CD14-positive monocyte (primary cell): ENCODE measurements around the gene ASB1. TPM values are rescaled to one million over a fixed set of nuclear protein-coding genes. Genes with fewer than 3 reads are reported as not detected.

ENCODE experiments used
- DNase-seq, 3 donors: peaks; one replicate each; pipeline ENCODE4 v3.0.0-alpha.2; 2011 to 2022
- H2AFZ ChIP-seq: 2 replicates; pipeline ENCODE4 v1.6.0; 2012; ENCODE audit warnings: mild to moderate bottlenecking, low read depth, low read length, inconsistent platforms; ENCODE audit not compliant: insufficient read depth, poor library complexity, severe bottlenecking
- H3K27ac ChIP-seq, 2 donors: 1 replicate in 1 of 2; 2 replicates in 1 of 2; pipeline ENCODE4 v1.5.1; 2012 to 2013; ENCODE audit warnings: low read length in 2 of 2, control low read depth in 1 of 2, inconsistent platforms in 1 of 2, low read depth in 1 of 2, mild to moderate bottlenecking in 1 of 2
- H3K27me3 ChIP-seq, 2 donors: one replicate each; pipeline versions ENCODE4 v1.6.0 to v1.6.1; 2011 to 2013; ENCODE audit warnings: low read length in 2 of 2; ENCODE audit not compliant: control insufficient read depth in 2 of 2, insufficient read depth in 2 of 2
- H3K36me3 ChIP-seq, 2 donors: replicated peaks in 1 of 2; 1 replicate in 1 of 2; 2 replicates in 1 of 2; pipeline versions ENCODE4 v1.5.1 to v1.6.1; 2012 to 2013; ENCODE audit warnings: low read length in 2 of 2, control low read depth in 1 of 2, inconsistent platforms in 1 of 2, mild to moderate bottlenecking in 1 of 2; ENCODE audit not compliant: insufficient read depth in 2 of 2, control insufficient read depth in 1 of 2
- H3K4me1 ChIP-seq, 2 donors: 1 replicate in 1 of 2; 2 replicates in 1 of 2; pipeline versions ENCODE4 v1.5.1 to v1.6.1; 2012 to 2013; ENCODE audit warnings: low read length in 2 of 2, control low read depth in 1 of 2, inconsistent platforms in 1 of 2, mild to moderate bottlenecking in 1 of 2, moderate library complexity in 1 of 2; ENCODE audit not compliant: insufficient read depth in 2 of 2, control insufficient read depth in 1 of 2
- H3K4me2 ChIP-seq: replicated peaks from 2 replicates; pipeline ENCODE3; 2012; ENCODE audit warnings: low read length, moderate library complexity, mild to moderate bottlenecking; ENCODE audit not compliant: poor library complexity, severe bottlenecking; ENCODE audit errors: extremely low read depth
- H3K4me3 ChIP-seq, 3 experiments: fragments of 200-600 bp in 1 of 3; sonication (generic) in 1 of 3; replicated peaks in 1 of 3; 1 replicate in 2 of 3; 2 replicates in 1 of 3; pipeline ENCODE4 v1.5.1; 2011 to 2013; ENCODE audit warnings: low read length in 3 of 3, mild to moderate bottlenecking in 3 of 3, control low read depth in 2 of 3, low read depth in 2 of 3, inconsistent platforms in 1 of 3, moderate library complexity in 1 of 3
- H3K79me2 ChIP-seq: 2 replicates; pipeline ENCODE4 v1.6.0; 2012; ENCODE audit warnings: mild to moderate bottlenecking, control low read depth, inconsistent platforms, low read length, moderate library complexity; ENCODE audit not compliant: insufficient read depth
- H3K9ac ChIP-seq: 2 replicates; pipeline ENCODE4 v1.6.0; 2017; ENCODE audit warnings: low read length, mild to moderate bottlenecking; ENCODE audit not compliant: insufficient read depth, poor library complexity, severe bottlenecking
- H3K9me3 ChIP-seq, 2 donors: replicated peaks in 1 of 2; 1 replicate in 1 of 2; 2 replicates in 1 of 2; pipeline versions ENCODE4 v1.5.1 to v1.6.1; 2012 to 2013; ENCODE audit warnings: low read length in 2 of 2, control low read depth in 1 of 2; ENCODE audit not compliant: control insufficient read depth in 1 of 2, insufficient read depth in 1 of 2
- H4K20me1 ChIP-seq: 2 replicates; pipeline ENCODE4 v1.6.0; 2012; ENCODE audit warnings: mild to moderate bottlenecking, low read length, control low read depth, moderate library complexity; ENCODE audit not compliant: insufficient read depth
- H3K27ac Mint-ChIP-seq, 7 donors: one replicate each; pipeline ENCODE4 v1.8.0; 2020; ENCODE audit warnings: mild to moderate bottlenecking in 7 of 7, mixed read lengths in 7 of 7, moderate library complexity in 6 of 7, inconsistent platforms in 2 of 7
- H3K27me3 Mint-ChIP-seq, 3 donors: one replicate each; pipeline ENCODE4 v1.8.0; 2021 to 2022; ENCODE audit warnings: low read depth in 3 of 3, mild to moderate bottlenecking in 3 of 3, mixed read lengths in 3 of 3, moderate library complexity in 3 of 3, inconsistent platforms in 1 of 3
- H3K36me3 Mint-ChIP-seq, 2 donors: one replicate each; pipeline ENCODE4 v1.8.0; 2020; ENCODE audit warnings: mixed read lengths in 2 of 2, inconsistent platforms in 1 of 2, mild to moderate bottlenecking in 1 of 2
- H3K4me1 Mint-ChIP-seq: one replicate; pipeline ENCODE4 v1.8.0; 2020; ENCODE audit warnings: mild to moderate bottlenecking, mixed read lengths
- H3K4me3 Mint-ChIP-seq, 2 donors: one replicate each; pipeline ENCODE4 v1.8.0; 2020; ENCODE audit warnings: mild to moderate bottlenecking in 2 of 2, mixed read lengths in 2 of 2, moderate library complexity in 1 of 2
- H3K9me3 Mint-ChIP-seq, 7 donors: one replicate each; pipeline ENCODE4 v1.8.0; 2020 to 2022; ENCODE audit warnings: mixed read lengths in 7 of 7, mild to moderate bottlenecking in 6 of 7, moderate library complexity in 6 of 7, inconsistent platforms in 2 of 7
- CTCF ChIP-seq: fragments of 200-600 bp; IDR thresholded peaks from one replicate; pipeline ENCODE4 v1.8.0; 2022; ENCODE audit warnings: antibody characterized with exemption, mild to moderate bottlenecking
- WGBS: methylation state at CpG from one replicate; pipeline ENCODE4 v1.1.5; 2013; ENCODE audit warnings: missing lambda C conversion rate; ENCODE audit not compliant: insufficient coverage; 5-methylcytosine and 5-hydroxymethylcytosine counted together
- intact Hi-C, 2 donors: fragments of 100-400 bp; cut with micrococcal nuclease; formaldehyde crosslinking; loops; one replicate each; pipeline versions ENCODE4 v1.15.0 to v1.15.1; 2023
- polyA plus RNA-seq, 3 donors: library from polyadenylated mRNA; depleted of rRNA in 1 of 3; unstranded in 2 of 3; stranded (reverse) in 1 of 3; fragments of 300-500 nt in 2 of 3; fragments of >200 nt in 1 of 3; fragmentation: Illumina TruSeq in 2 of 3; gene quantifications; 1 replicate in 2 of 3; 2 replicates in 1 of 3; pipeline ENCODE4 v1.2.3, GENCODE V29; 2012 to 2021

The ASB1 gene
- polyA plus RNA-seq, 3 donors = 15.1 to 22.0 (median 16.0) TPM

- no peak for DNase-seq
- peak overlapping the region; percentile 13 to 54 for H3K27ac ChIP-seq
- peak overlapping the region in 3 of 7 donors; percentile 84 to 97 (median 85) for H3K27ac Mint-ChIP-seq
- H4K20me1 ChIP-seq = no peaks in the 10 kb centered on the region
- 94% methylated on average over 6 of the region's 11 CpGs for WGBS
- H3K9me3 ChIP-seq = no peaks in the 10 kb centered on the region
- peaks cover 96% of the 10 kb centered on the region for H3K4me1 Mint-ChIP-seq
- no peak overlapping the region for H2AFZ ChIP-seq
- H3K4me1 ChIP-seq = peaks cover 74 to 79% of the 10 kb centered on the region in 2 donors
- H3K79me2 ChIP-seq = no peaks in the 10 kb centered on the region
- H3K27me3 Mint-ChIP-seq = peaks cover 0 to 4% (median 0%) of the 10 kb centered on the region in 3 donors
- H3K9ac ChIP-seq = no peak overlapping the region
- no peaks in the 10 kb centered on the region for H3K36me3 ChIP-seq
- peak overlapping the region; percentile 13 for H3K4me2 ChIP-seq
- TF ChIP-seq CTCF = no peak
- H3K4me3 Mint-ChIP-seq = no peak overlapping the region
- H3K27me3 ChIP-seq = no peaks in the 10 kb centered on the region
- intact Hi-C loops = loop anchor here in 1 of 2 donors (5.0 kb wide), 1 partner anchor 49 kb away; the partner anchor contains the start of gene ASB1
- peaks cover 0 to 8% (median 3%) of the 10 kb centered on the region in 7 donors for H3K9me3 Mint-ChIP-seq
- no peak overlapping the region for H3K4me3 ChIP-seq
- H3K36me3 Mint-ChIP-seq = peaks cover 0 to 3% of the 10 kb centered on the region in 2 donors
These were observed 48.3 kb upstream of the ASB1 start for GRCh38 chr2:238378230-238379095.

- no peaks in the 10 kb centered on the region for H4K20me1 ChIP-seq
- Mint-ChIP-seq H3K4me1 (peaks cover 95% of the 10 kb centered on the region), H3K27ac (peak overlapping the region; percentile 52 to 97 (median 82)), H3K36me3 (no peaks in the 10 kb centered on the region), H3K4me3 (peak overlapping the region in 1 of 2 donors; percentile 48), H3K9me3 (peaks cover 2 to 15% (median 5%) of the 10 kb centered on the region in 7 donors), H3K27me3 (peaks cover 0 to 4% (median 0%) of the 10 kb centered on the region in 3 donors)
- no peaks in the 10 kb centered on the region for H3K36me3 ChIP-seq
- H3K9ac ChIP-seq = no peak overlapping the region
- H3K9me3 ChIP-seq = no peaks in the 10 kb centered on the region
- no peak for TF ChIP-seq CTCF
- peak overlapping the region in 1 of 3 experiments; percentile 32 for H3K4me3 ChIP-seq
- DNase-seq = peak; percentile 60 to 82 (median 71)
- H3K27ac ChIP-seq = peak overlapping the region; percentile 13 to 54
- H3K79me2 ChIP-seq = no peaks in the 10 kb centered on the region
- H3K27me3 ChIP-seq = no peaks in the 10 kb centered on the region
- WGBS = 52% methylated on average over 9 of the region's 15 CpGs
- peaks cover 79 to 87% of the 10 kb centered on the region in 2 donors for H3K4me1 ChIP-seq
- peak overlapping the region; percentile 13 for H3K4me2 ChIP-seq
- intact Hi-C loops = loop anchor here in 1 of 2 donors (5.0 kb wide), 1 partner anchor 48 kb away; the partner anchor contains the start of gene ASB1
- no peak overlapping the region for H2AFZ ChIP-seq
These were observed 47.5 kb upstream of the ASB1 start for GRCh38 chr2:238379096-238379810.
